Ecto neural progenitor cell (in vitro differentiated cells): ENCODE data around the gene FRG2.
"Not testable (repeated sequence)": the region's sequence is repeated elsewhere in the genome, so short reads cannot be mapped to it uniquely, and the experiment has no call there.

Source experiments
- DNase-seq: peaks from one replicate; pipeline ENCODE4 v3.0.0-alpha.2; 2018; ENCODE audit warnings: low spot score

FRG2 gene

GRCh38 chr4:190027156-190027555, at the start of gene FRG2:
Gene FRG2 (minus strand): TSS chr4:190027256. CDS start chr4:190027204, 52 bp downstream.
- DNase-seq: not testable (repeated sequence)

GRCh38 chr4:190068351-190068750, 41.3 kb upstream of the FRG2 start:
- not testable (repeated sequence) for DNase-seq

GRCh38 chr4:190064805-190065204, 37.7 kb upstream of the FRG2 start:
- DNase-seq: not testable (repeated sequence)

DNA sequence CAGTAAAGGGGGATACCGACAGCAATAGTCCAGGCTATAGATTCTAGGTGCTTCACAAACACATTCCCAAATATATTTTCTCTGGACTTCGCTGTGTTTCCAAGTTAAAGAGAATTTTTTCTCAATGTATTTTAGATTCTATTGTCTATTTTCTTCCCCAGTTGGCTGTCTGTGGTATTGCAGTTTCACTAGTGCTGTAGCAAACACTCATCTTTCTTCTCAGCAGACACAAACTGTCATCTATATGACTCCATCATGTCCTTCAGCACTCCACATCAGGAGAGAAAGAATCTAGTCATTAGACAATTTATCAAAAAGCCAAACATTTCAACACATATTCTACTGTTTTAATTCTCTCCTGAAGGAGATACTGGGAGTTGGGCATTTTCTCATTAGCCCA, 37.3 kb upstream of the FRG2 start, which contains the start of gene DBET:
DBET (plus strand) TSS at position 161 of the 400 bp plus-strand sequence.
- DNase-seq: not testable (repeated sequence)

- not testable (repeated sequence) for DNase-seq
Observed at GRCh38 chr4:190058997-190059396, 31.9 kb upstream of the FRG2 start.

DNA sequence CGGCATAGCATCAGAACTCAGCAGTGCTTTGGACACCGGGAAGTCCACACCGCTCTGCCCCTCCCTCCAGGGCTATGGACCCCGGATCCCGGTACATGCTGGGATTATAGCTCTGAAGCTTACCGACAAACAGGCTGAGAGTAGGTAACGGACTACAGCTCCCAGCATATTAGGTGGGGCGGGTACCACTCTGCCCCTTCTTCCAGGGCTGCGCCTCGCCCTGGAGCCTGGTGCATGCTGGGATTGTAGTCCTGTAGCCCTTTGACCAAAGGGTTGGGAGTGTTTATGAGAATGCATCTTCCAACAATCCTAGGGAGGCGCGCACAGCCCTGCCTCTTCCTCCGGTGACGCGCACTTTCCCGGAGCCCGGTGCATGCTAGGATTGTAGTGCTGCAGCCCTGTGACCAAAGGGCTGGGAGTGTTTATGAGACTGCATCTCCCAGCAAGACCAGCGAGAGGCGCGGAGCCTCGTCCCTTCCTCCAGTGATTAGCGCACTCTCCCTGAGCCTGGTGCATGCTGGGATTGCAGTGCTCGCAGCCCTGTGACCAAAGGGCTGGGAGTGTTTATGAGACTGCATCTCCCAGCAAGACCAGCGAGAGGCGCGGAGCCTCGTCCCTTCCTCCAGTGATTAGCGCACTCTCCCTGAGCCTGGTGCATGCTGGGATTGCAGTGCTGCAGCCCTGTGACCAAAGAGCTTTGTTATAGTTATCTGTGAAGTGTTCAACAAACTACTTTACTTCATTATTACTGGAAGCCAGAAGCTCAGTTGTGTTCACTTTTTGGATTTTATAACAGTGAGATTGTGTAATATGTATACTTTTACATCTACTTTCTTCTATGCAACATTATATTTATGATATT, 22.6 kb upstream of the FRG2 start:
- not testable (repeated sequence) for DNase-seq

GRCh38 chr4:190047627-190048026, 20.6 kb upstream of the FRG2 start:
- not testable (repeated sequence) for DNase-seq

DNA sequence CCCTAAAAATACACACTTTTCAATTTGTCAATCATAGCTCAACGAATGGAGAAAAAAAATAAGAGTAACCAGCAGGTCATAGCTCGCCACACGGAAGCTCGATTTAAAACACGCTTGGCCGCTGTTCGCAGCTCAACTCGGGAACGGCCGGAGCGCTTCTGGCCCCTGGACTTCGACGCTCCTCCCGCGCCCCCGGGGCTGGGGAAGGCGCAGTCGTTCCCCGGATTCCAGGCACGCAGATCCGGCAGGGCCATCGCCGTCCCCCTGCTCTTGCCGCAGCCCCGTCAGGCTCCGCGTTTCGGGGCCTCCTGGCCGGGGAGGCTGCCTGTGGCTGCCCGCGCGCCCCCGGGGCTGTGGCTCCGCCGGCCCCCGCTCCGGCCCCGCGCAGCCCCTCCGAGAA, 13.8 kb upstream of the FRG2 start:
- DNase-seq: not testable (repeated sequence)

- DNase-seq: not testable (repeated sequence)
Observed at GRCh38 chr4:190037704-190038388, 10.8 kb upstream of the FRG2 start.

DNA sequence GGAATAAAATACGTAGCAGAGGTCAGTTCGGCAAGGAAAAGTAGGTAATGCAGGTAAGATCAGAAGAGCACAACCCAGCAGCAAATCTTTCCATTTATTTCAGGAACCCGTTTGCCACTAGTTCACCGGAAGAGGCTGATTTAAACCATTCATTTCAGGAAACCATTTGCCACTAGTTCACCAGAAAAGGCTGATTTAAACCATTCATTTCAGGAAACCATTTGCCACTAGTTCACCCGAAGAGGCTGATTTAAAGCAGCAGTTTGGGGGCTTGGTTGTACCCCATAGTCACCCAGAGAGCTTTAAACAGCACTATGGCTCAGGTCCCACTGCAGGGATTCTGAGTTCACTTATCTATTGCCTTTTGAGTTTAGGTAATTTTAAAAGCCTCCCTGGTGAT, 4.2 kb upstream of the FRG2 start:
- DNase-seq: not testable (repeated sequence)

DNA sequence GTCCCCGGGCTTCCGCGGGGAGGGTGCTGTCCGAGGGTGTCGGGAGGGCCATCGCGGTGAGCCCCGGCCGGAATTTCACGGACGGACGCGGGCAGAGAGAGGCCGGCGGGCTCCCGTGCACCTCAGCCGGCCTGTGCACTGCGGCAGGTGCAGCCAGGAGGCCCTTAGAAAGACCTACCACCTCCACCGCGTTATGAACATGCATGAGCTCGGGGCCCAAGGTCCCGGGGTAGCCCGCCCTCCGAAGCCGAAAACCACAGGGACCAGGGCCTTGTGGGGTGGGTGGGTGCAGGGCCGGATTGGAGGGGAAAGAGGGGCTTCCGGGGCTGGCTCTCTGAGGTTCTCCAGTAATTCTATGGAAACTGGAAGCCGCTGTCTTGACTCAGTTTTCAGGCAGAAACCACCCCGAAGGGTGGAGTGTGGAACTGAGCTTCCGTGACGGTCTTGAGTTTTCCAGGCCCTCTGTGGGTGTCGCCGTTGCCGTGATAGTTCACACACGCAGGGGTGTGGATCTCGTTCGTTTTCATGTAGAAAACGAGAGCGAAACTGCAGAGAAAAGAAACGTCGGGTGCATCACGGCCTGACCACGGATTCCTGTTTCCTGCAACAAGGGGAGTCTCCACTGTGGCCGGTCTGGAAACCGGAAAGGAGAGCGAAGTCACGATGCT, 4.3 kb downstream of the FRG2 start:
- DNase-seq: not testable (repeated sequence)

DNA sequence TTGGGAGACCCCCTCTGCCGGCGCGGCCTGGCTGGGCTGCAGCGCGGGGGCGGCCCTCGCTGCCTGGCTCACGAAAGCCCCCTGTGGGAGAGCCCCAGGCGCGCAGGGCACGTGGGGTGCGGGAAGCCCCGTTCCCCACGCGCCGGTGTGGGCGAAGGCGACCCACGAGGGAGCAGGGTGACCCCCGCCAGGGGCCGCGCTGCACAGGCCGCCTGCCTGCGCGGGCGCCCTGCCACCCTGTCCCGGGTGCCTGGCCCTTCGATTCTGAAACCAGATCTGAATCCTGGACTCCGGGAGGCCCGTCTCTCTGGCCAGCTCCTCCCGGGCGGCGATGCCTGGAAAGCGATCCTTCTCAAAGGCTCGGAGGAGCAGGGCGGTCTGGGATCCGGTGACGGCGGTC, 5.1 kb downstream of the FRG2 start:
- DNase-seq: not testable (repeated sequence)

DNA sequence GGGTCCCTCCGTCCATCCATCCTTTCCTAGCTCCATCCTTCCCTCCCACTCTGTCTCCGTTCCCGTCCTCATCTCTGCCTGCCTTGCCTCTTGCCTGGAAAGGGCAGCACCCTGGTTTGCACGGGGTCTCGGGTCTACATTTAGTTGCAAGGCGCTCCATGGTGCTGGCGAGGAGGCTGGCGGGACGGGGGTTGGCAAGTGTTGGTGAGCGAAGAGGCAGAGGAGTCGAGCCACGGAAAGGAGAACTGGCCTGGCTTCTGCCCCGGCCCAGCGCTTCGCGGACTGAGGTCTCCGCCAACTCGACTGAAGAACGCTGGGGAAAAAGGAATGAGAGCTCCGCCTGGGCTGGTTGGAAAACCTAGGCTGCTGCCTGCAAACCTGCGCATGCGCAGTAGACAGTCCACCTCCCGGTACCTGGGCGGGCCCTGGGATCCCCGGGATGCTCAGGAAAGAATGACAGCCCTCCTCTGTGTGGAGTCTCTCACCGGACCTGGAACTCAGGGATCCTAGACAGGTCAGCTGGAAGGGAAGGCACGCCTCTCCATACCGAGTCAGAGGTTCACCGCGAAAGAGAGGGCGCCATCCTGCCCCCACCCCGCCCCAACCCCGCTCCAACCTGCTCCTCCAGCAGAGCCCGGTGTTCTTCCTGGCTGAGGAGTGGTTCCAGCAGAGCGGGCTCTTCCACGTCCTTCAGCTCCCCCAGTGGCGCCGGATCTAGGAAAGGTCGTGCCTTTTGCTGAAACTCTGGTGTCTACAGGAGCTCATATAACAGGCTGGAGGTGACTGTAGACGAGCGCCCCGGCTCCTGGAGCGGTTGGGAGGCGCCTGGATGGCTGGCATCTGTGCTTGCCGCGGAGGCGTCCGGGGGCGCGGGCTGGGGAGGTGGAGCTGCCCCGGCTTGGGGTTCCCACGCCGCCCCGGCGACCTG, 6.0 kb downstream of the FRG2 start:
- peak; percentile 69 for DNase-seq

GRCh38 chr4:190019859-190020463, 7.1 kb downstream of the FRG2 start:
- not testable (repeated sequence) for DNase-seq

GRCh38 chr4:190019023-190019858, 7.8 kb downstream of the FRG2 start:
- peak; percentile 50 for DNase-seq

DNA sequence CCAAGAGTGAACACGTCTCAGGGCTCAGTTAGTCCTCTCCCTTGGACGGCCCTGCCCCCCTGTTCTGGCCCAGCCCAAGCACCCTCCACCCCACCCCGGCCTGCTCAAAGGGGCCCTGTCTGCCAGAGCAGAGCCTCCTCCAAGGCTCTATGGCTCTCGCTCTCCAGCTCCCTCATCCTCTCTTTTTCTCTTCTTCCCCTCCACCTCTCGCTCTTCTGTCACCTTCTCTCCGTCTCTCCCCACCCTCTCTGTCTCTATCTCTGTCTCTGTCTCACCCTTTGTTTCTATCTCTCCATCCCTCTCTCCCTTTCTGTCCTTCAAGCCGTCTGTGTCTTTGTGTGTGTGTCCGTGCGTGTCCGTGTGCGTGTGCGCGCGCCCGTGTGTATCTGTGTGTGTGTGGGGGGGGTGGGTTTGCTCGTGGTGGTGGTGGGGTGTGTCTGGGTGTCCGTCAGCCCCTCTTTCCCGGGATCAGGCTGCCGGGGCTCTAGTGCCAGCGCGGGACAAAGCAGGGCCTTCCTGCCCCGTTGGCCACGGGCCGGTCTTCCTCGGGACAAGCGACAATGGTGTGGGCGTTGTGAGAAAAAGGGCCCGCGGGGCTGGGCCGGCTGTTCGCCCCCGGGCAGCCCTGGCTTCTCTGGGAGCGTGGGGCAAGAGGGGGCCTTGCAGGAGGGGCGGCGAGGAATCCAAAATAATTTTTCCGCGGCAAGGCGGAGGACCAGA, 8.7 kb downstream of the FRG2 start:
- no peak for DNase-seq

GRCh38 chr4:190017357-190018200, 9.5 kb downstream of the FRG2 start:
- peak; percentile 46 for DNase-seq
